COLO668 (cell line): ENCODE results near the gene RPS5.
A peak's percentile ranks its signal among the peaks of the same experiment; 100 is the strongest.

Experiments
- DNase-seq: peaks from one replicate; lab custom pipeline; 2025; ENCODE audit not compliant: unreplicated experiment; lab: John Stamatoyannopoulos, UW

RPS5 gene

DNA sequence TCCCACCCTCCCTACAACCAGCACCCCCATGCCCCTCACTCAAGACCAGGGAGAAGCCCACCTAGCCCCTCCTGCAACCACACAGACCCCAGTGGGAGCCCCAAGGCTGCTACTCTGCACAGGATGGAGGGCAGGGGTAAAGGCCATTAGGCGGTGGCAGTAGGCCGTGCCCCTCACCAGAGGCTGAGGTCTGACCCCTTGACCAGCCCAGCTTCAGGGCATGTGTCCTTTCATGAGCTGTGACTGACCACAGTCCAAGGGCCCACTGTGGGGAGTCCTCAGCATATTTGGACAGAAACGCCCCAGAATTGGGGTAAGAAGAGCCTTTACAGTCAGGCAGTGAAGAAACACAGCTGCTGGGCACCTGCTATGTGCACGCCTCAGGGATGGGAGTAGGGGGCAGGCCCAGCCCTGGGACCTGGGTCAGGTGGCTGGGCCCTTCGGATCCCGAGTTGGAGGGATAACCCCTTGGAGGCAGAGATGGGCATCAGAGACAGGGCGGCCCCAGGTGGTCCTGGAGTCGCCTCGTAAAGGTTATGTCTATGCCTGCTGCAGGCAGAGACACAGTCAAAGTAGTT lies 1.7 kb upstream of the RPS5 start:
- peak; percentile 18 for DNase-seq

DNA sequence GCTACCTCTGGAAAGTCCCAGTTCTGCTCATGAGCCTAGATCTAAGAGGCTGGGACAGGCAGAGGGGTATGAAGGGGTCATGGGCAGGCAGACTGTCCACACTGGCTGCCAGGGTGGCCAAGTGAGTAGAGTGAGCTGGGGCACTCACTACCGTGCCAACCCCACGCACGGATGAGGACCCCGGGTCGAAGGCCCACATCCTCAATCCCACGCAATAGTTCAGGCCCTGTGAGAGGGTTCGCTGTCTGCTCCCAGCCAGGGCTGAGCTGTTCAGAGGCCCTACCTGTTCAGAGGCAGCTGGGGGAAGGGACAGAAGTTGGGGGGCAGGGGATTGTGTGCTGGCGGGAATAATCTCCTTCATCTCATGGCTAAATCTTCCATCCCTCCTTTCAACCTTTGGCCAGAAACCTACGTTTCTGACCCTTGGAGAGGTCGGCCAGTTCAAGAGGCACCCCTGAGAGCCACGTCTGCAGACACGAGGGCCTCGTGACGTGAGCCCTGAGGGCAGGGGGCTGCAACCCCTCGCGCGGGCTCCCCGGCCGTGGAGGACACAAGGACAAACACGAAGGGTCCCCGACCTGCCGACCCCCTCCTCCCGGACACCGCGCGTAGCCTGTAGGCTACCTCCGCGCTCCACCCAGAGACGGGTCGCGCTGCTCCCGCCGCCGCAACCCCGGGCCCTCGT lies 1.0 kb upstream of the RPS5 start:
- peak; percentile 42 for DNase-seq

DNA sequence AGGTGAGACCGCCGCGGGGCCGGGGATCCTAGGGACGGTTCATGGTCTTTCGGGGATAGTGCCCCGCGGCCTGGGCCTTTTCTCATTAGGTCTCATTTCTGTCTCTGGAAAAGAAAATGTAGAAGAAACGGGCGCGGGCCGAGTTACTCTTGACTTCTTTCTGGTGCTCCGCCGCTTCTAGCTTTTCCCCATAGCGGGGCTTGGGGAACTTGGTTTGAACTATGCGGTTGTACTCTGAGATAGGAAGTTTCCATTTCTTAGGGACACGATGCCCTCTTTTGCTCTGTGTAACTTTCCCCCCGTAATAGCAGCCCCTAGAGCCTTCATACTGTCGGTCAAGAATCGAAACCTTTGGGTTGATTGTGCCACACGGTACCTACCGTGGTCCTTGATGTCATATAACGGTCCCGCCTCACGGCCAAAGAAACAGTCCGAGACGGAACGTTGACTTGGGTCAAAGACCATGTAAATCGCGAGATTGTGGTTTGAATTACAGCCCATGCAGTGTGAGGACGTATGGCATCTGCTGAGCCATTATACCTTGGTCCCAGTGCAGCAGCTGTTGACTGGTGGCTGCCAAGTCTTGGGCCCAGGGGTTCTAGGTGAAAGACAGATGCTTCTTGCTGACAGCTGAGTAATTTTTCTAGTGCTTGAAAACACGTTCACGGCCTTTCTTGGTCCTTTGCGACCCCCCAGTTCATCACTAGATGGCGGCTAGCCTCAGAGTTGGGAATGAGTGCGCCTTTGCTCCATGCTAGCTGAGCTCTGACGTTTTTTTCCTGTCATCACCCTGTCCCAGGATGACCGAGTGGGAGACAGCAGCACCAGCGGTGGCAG lies 487 bp downstream of the RPS5 start:
- DNase-seq: no peak

DNA sequence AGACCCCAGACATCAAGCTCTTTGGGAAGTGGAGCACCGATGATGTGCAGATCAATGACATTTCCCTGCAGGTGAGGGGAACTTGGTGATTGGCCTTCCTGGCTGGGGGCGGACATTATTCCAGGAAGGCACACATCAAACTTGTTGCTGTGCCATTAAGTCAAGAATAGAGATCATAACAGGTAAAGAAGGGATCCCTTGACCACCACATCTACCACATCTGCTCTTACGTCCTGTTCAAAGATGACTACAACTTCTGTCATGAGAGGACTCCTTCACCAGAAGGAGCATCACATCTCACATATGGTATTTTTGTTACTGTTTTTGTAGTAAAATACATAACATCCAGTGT lies 1.1 kb downstream of the RPS5 start:
- DNase-seq: no peak

DNA sequence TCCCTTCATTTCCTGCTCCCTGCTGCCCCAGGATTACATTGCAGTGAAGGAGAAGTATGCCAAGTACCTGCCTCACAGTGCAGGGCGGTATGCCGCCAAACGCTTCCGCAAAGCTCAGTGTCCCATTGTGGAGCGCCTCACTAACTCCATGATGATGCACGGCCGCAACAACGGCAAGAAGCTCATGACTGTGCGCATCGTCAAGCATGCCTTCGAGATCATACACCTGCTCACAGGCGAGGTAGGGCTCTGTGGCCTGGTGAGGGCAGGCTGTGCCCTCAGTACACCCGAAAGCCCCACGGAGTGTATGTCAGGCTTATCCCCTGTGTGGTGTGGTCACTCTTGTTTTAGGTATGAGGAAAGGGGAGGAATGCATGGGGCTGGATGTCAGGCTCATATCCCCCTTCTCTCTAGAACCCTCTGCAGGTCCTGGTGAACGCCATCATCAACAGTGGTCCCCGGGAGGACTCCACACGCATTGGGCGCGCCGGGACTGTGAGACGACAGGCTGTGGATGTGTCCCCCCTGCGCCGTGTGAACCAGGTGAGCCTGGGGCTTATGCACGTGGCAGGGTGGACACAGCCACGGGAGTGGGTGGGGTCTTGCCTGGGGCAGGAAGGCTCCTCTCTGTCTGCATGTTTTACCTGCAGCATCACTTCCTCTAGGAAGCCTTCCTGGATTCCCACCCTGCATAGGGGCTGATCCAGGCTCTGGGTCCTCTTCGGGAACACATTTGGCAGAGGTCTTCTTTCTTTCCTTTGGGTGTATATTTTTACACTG lies 6.1 kb downstream of the RPS5 start:
- DNase-seq: no peak

DNA sequence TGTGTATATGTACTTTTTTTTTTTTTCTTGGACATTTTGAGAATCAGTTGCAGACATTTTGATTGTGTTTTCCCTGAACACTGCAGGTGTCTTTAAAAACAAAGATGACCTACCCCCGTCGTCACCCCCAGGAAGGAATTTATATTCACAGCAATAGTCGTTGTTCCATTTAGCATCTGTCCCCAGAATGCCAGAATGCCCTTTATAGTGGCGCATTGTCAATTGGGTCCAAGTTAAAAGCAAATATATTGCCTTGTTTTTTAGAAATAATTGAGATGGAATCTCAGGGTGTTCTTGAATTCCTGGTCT lies 6.6 kb downstream of the RPS5 start:
- DNase-seq: no peak

DNA sequence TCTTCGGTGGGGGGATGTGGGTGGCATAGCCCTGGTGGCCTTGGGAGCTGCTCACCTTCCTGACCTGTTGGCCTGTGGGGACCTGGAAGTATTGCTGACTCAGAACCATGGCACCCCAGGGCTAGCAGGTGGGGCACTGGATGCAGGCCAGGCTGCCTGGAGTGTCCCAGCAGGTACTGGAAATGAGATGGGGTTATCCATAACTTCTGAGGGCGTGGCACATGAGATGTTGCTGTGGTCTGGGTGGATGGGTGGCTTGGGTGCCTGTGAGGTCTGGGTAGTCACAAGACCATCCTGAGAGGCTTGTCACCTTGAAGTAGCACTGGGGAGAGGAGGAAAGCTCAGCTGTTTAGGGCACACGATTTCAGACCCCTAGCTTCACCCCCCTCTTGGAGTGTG lies 7.8 kb downstream of the RPS5 start:
- DNase-seq: no peak

DNA sequence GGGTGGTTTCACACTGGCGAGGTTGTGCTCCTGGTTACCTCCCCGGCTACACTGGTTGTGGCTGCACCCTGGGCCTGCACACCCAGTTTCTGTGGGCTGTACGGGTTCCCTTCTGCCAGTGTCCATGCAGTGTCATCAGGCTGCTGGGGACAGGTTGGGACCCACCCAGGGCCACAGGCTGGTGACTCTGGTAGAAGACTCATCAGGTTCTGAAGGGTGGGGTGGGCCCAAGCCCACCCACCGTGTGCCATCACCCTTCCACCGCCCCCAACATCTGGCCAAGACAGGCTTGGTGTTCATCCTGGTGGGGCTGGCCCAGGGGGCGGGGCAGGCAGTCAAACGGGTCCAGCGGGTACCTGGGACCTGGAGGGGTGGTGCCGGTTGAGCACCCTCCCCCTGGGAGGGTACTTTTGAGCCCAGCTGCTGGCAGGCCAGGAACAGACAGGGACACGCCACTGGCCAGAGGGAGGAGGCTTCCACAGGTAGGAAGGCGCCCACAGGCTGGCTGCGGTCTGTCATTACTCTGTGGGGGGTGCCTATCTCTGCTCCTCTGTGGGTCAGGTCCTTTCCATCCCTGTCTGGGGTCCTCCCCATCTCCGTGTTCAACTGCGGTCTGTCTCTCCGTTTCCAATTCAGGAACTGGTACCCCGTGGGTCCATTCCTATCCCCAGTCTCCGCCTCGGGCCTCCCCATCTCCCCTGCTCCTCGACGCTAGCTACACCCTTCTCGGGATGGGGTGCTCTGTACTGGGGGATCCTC lies 8.3 kb downstream of the RPS5 start, which contains the start of gene RNF225:
RNF225 (plus strand) TSS at position 437 of the 759 bp plus-strand sequence. CDS start 434 bp downstream, outside the sequence.
- peak; percentile 56 for DNase-seq

DNA sequence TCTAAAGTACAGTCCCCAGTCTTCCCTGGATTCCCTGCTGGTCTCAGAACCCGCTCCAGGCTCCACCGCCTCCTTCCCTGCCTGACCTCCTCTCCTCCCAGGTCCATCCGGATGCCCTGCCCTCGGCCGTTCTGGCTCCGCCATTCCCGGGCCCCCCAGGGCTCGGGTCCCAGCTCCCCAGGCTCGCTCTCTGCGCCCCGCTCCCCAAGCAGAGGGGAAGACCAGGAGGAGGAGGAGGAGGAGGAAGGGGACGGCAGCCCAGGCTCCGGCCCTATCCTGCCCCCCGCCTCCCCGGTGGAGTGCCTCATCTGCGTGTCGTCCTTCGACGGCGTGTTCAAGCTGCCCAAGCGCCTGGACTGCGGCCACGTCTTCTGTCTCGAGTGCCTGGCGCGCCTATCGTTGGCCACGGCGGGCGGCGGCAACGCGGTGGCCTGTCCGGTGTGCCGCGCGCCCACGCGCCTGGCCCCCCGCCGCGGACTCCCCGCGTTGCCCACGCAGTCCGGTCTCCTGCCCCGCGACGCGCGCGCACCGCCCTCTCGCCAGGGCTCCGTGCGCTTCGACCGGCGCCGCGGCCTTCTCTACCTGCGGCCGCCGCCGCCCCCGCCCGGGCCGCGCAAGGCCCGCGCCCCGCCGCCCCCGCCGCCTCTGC lies 9.0 kb downstream of the RPS5 start:
- DNase-seq: peak; percentile 41

DNA sequence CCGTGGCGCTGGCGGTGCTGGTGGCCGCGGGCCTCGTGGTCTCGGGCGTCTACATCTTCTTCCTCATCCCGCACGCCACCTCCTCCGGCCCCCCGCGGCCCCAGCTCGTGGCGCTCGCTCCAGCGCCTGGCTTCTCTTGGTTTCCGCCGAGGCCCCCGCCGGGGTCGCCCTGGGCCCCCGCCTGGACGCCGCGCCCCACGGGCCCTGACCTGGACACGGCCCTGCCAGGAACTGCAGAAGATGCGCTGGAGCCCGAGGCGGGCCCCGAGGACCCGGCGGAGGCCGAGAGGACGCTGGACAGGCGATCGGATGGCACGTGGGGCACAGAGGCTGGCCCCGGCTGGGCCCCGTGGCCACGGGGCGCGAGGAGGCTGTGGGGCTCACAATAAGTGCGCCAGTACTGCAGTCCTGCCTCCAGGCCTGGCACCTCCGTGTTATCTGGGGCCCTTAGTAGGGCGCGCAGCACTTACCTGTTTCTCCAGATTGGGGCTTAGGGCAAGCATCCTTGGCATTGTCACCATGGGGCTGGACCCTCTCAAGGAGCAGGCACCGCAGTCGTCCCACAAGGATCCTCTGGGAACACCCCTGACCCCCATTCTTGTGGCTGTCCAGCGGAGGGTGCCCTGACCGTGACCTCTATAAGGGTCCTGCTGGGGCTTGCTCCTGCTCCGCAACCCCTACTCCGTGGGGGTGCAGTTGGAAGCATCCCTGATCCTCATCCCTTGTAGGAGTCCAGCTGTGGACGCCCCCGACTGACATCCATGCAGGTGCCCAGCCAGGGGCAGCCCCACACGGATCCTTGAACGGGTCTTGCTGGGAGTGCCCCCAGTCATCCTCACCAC lies 9.8 kb downstream of the RPS5 start:
- no peak for DNase-seq

DNA sequence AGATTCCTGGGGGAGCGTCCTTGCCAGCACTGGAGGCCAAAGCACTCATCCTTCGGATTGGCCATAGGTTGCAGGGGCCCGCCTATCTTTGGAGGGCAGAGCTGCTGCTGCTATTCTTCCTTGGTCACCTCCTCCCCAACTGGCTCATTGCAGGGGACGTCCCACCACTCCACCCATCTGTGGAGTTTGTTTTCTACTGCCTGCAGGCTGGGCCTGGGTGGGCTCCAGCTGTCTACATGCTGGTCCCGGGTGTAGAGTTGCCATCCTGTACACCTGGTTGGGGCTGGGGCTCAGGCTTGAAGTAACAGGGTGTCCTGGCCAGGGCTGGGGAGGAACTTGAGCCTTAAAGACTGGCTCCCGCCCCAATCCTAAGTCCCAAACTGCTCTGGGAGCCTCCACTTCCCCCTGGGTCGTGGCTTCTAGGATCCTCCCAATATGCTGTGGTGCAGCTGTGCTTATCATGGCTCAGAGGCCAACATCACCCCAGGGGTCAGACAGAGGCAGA lies 10.5 kb downstream of the RPS5 start:
- DNase-seq: no peak

DNA sequence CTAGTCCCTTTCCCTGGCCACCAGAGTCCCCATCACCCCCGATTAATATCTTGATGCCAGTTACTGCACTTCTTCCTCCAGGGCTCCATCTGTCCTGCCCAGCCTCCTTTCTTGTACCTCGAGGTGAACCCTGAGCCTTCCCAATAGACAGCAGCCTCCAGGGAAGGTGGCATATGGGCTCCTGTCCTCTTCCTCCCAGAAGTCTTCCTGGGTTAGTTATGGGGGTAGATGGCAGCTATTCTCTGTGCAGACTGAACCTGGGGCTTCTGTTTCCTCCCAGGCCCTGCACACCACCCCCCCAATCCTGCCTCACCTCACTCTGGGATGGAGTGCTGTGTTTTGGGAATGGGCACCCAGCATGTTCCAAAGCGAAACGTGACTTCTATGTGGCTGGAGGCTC lies 11.0 kb downstream of the RPS5 start:
- DNase-seq: no peak

DNA sequence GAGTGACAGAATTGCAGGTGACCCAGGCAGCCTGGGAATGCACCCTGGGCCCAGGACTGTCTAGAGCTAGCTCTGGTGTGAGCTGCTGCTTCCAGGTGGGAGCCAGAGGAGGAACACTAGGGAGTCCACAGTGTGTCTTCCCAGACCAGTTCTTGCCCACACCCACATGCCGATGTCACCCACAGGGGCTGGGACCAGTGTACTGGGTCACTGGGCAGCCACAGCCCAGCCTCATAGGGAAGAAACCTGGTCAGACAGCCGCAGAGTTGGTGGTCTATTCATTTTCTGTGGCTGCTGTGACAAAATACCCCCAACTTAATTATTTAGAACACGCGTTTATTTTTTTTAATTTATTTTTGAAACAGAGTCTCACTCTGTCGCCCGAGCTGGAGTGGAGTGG lies 11.5 kb downstream of the RPS5 start:
- no peak for DNase-seq

DNA sequence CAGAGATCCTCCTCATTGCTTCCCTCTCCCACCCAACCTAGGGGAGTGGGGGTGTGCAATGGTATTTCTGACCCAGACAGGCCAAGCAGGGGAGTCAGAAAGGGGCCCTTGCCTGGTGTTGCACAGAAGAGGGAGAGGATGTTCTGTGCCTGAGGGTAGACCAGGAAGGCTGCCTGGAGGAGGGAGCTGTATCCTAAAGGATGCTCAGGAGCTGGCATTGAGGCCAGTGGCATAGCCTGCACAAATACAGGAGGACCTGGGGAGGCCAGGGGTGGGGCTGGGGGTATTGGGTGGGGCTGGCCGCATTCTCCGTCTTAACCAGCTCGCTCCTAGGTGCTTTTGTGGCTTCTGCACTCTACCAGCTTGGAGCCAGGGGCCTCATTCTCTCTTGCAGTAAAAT lies 12.8 kb downstream of the RPS5 start:
- DNase-seq: no peak

DNA sequence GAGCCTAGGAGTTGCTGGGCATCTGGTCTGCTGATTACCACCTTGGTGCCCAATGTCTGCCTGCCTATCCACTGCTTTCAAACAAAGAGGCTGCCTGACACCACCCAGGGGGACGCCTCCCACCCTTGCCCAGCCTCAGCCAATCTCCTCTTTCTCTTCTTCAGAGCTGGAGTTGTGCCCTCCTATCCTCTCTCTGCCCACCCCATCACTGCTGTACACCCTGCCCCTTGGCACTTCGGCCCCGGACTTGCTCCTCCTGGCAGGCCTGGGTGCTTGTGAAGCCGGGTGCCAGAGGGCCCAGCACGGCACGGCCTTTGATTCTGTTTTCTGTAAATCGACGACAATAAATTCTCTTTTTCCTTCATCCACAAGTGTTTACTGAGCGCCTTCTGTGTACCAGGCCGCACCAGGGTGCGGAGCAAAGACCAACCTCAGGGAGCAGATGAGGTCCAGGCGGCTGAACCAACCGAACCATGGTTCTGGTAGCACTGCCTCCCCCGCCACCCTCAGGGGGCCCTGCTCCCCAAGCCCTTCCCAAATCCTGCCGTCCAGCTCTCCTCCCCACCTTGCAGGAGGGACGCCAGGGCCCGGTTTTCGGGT lies 13.3 kb downstream of the RPS5 start:
- no peak for DNase-seq

DNA sequence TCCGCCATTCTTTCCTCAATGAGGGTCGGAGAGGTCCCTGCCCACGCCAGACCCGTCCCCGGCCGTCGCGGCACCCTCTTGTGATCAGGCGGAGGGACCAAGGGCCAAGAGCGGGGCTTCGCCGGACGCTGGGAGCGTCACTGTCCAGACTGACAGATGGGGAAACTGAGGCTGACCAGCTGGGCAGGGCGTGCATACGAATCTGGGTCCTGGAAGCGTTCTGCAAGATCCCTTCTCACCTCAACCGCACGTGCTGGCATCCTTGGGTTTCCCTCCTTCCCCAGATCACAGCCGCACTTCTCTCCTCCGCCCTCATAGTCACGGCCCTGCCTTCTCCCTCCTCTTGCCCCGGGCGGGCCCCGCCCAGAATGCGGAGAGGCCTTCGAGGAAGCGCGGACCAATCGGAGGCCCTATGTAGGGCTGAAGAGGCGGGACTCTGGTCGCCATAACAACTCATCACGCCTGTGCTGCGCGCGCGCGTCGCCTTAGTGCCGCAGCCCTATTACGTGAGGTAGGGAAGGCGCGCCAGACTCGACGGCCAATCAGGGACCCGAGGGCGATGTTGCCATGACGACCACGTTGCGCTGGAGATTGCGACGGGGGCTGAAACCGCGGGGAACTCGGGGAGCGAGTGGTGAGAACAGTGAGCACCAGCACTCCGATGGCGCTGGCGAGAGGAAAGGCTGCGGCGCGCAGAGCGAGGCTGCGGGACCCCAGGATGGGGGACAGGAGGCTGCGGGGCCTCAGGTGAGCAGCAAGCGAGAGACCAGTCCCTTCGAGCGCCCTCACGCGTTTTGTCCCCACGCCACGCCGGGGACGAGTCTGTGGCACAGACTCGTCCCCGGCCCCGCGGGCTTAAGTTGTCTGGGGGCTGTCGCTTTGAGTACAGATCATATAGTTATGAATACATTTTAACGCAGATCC lies 14.1 kb downstream of the RPS5 start:
- peak; percentile 100 for DNase-seq

DNA sequence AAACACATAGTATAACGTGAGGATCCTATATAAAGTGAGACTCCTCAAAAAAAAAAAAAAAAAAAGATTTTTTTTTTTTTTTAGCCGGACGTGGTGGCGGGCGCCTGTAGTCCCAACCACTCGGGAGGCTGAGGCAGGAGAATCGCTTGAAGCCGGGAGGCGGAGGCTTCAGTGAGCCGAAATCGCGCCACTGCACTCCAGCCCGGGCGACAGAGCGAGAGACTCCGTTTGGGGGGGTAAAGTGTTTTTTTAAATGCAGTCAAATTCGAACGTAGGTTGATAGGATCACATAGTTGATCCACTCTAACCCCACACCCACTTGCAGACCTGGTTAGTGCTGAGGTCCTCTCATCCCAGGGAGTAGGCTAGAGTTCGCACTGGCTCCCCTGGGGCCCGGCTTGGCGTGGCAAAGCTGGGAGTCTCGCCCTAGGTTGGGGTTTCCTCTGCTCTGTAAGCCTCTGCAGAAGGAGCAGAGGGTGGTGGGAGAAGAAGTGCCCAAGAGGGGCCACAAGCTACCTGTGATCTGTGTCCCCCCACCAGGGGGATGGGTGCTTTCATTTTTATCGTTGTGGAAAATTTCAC lies 14.9 kb downstream of the RPS5 start:
- no peak for DNase-seq
